Measurements from ENCODE around the gene LYSMD3. TPM values are rescaled to one million over a fixed set of nuclear protein-coding genes. Genes with fewer than 3 reads are reported as not detected.

The LYSMD3 gene
- total and polyA plus RNA-seq, 2 donors from 2014 or later = 7.3 to 18.7 TPM

- no peak for DNase-seq
Observed at GRCh38 chr5:90547072-90547536, 17.7 kb upstream of the LYSMD3 start.

DNA sequence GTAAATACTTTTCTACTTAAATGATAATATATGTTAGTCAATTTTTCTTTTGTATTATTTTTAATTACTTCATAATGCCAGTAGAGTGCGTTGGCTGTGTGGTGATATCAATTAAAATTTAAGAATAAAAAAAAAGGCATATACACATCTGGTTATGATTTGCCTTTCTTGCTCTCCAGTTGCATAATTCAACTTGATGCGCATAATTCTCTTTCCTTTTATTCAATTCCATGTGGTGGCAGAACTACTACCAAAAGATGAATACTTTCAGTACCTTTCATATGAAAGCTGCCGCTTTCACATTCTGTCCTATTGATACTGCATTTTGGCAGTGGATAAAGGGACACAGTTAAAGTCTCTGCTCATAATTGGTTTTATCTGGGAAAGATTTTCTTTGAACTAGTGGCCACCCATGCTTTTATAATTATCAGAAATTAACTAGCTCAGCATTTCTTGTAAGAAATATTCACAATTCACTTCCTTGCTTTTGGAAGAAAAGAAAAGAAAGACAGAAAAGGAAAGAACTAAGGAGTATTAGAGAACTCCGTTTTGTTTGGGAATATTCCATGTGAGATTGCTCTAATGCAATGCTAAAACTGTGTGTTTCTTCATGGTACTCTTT is 16.9 kb upstream of the LYSMD3 start:
- no peak for TF ChIP-seq CTCF (IDR thresholded peaks at IDR 0.05; ENCODE audit: borderline replicate concordance, extremely low read depth, insufficient read depth)
- Histone ChIP-seq H3K9me3 (ENCODE audit: control insufficient read depth in 2 of 3, insufficient read depth in 1 of 3, low read length in 3 of 3) (no peaks in the 10 kb centered on the region), H3K9ac (ENCODE audit: low read length in 3 of 3) (no peak overlapping the region), H3K27me3 (ENCODE audit: control insufficient read depth, insufficient read depth, low read length) (no peaks in the 10 kb centered on the region), H3K27ac (ENCODE audit: low read depth in 2 of 2, low read length in 2 of 2) (no peak overlapping the region), H3K36me3 (ENCODE audit: control insufficient read depth in 2 of 3, insufficient read depth in 3 of 3, low read length in 3 of 3) (no peaks in the 10 kb centered on the region), H3K4me1 (ENCODE audit: control insufficient read depth in 2 of 3, insufficient read depth in 2 of 3, low read depth in 1 of 3, low read length in 3 of 3) (no peaks in the 10 kb centered on the region), H3K4me3 (ENCODE audit: low read length in 3 of 3) (no peak overlapping the region)
- DNase-seq = no peak
- intact Hi-C loops (cut with DNase I) = no loop called here
- FAIRE-seq = no peak

More at GRCh38 chr5:90547072-90547536, 17.7 kb upstream of the LYSMD3 start:
- intact Hi-C loops (cut with DNase I) = no loop called here
- H3K9ac ChIP-seq (ENCODE audit: low read length in 3 of 3) = no peak overlapping the region
- no peak overlapping the region for H3K4me3 ChIP-seq (ENCODE audit: low read length in 3 of 3)
- no peak overlapping the region for H3K27ac ChIP-seq (ENCODE audit: low read depth in 2 of 2, low read length in 2 of 2)
- no peak for TF ChIP-seq CTCF (IDR thresholded peaks at IDR 0.05; ENCODE audit: borderline replicate concordance, extremely low read depth, insufficient read depth)
- FAIRE-seq = no peak
- H3K27me3 ChIP-seq (ENCODE audit: control insufficient read depth, insufficient read depth, low read length) = no peaks in the 10 kb centered on the region
- H3K9me3 ChIP-seq (ENCODE audit: control insufficient read depth in 2 of 3, insufficient read depth in 1 of 3, low read length in 3 of 3) = no peaks in the 10 kb centered on the region
- no peaks in the 10 kb centered on the region for H3K4me1 ChIP-seq (ENCODE audit: control insufficient read depth in 2 of 3, insufficient read depth in 2 of 3, low read depth in 1 of 3, low read length in 3 of 3)
- no peaks in the 10 kb centered on the region for H3K36me3 ChIP-seq (ENCODE audit: control insufficient read depth in 2 of 3, insufficient read depth in 3 of 3, low read length in 3 of 3)

DNA sequence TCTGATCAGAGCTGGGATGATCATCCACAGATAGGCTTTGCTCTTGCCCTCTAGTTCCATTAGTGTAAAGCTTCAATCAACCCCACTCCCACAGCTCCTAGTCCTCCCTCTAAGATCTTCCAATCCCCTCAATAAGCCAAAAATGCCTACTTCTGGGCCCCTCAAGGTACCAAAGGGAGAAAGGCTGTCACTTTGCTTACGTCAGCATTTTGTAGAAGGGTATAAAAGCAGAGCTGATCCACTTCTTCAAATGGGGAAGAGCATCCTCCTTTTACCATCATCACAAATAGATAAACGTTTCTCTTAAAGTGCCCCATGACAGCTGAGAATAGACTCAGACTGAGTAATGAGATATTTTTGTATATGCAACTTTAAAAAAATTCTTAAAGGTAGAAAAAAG is 16.1 kb upstream of the LYSMD3 start:
- no peak overlapping the region for H3K9ac ChIP-seq (ENCODE audit: low read length in 3 of 3)
- TF ChIP-seq CTCF (IDR thresholded peaks at IDR 0.05; ENCODE audit: borderline replicate concordance, extremely low read depth, insufficient read depth) = no peak
- H3K4me1 ChIP-seq (ENCODE audit: control insufficient read depth in 2 of 3, insufficient read depth in 2 of 3, low read depth in 1 of 3, low read length in 3 of 3) = no peaks in the 10 kb centered on the region
- DNase-seq = no peak
- H3K4me3 ChIP-seq (ENCODE audit: low read length in 3 of 3) = no peak overlapping the region
- no peak overlapping the region for H3K27ac ChIP-seq (ENCODE audit: low read depth in 2 of 2, low read length in 2 of 2)
- intact Hi-C loops (cut with DNase I) = no loop called here
- no peaks in the 10 kb centered on the region for H3K36me3 ChIP-seq (ENCODE audit: control insufficient read depth in 2 of 3, insufficient read depth in 3 of 3, low read length in 3 of 3)
- FAIRE-seq = no peak
- H3K9me3 ChIP-seq (ENCODE audit: control insufficient read depth in 2 of 3, insufficient read depth in 1 of 3, low read length in 3 of 3) = no peaks in the 10 kb centered on the region
- H3K27me3 ChIP-seq (ENCODE audit: control insufficient read depth, insufficient read depth, low read length) = no peaks in the 10 kb centered on the region
